ENCODE results near the gene AP4E1.
"Not testable (repeated sequence)": the region's sequence is repeated elsewhere in the genome, so short reads cannot be mapped to it uniquely, and the experiment has no call there.

Gene AP4E1

DNA sequence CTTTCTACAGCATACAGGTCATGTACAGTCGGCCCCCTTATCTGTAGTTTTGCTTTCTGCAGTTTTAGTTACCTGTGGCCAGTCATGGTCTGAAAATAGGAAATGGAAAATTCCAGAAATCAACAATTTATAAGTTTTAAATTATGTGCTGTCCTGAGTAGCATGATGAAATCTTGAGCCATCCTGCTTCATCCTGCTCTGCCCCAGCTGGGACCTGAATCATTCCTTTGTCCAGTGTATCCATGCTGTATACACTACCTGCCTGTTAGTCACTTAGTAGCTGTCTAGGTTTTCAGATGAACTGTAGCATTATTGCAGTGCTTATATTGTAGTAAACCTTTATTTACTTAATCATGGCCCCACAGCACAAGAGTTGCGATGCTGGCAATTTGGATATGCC is 44.8 kb downstream of the AP4E1 start:
- Histone ChIP-seq H3K9me3 (replicated peaks; ENCODE audit: low read length) (no peaks in the 10 kb centered on the region), H3K36me3 (ENCODE audit: insufficient read depth, low read length) (peaks cover 42% of the 10 kb centered on the region), H3K9ac (ENCODE audit: low read depth, low read length) (no peak overlapping the region), H3K4me2 (ENCODE audit: low read length) (no peak overlapping the region), H3K27me3 (ENCODE audit: control insufficient read depth, insufficient read depth, low read length) (no peaks in the 10 kb centered on the region), H3K4me3 (ENCODE audit: low read length) (no peak overlapping the region), H3K4me1 (ENCODE audit: control insufficient read depth, insufficient read depth, low read length) (no peaks in the 10 kb centered on the region)

DNA sequence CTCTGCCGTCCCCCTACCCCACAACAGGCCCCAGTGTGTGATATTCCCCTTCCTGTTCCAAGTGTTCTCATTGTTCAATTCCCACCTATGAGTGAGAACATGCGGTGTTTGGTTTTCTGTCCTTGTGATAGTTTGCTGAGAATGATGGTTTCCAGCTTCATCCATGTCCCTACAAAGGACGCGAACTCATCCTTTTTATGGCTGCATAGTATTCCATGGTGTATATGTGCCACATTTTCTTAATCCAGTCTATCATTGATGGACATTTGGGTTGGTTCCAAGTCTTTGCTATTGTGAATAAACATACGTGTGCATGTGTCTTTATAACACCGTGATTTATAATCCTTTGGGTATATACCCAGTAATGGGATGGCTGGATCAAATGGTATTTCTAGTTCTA is 46.4 kb downstream of the AP4E1 start:
- not testable (repeated sequence) for H3K9me3 ChIP-seq (replicated peaks; ENCODE audit: low read length); H3K4me2 ChIP-seq (ENCODE audit: low read length); H3K4me3 ChIP-seq (ENCODE audit: low read length); H3K9ac ChIP-seq (ENCODE audit: low read depth, low read length); H3K4me1 ChIP-seq (ENCODE audit: control insufficient read depth, insufficient read depth, low read length); H3K27me3 ChIP-seq (ENCODE audit: control insufficient read depth, insufficient read depth, low read length)
- peaks cover 54% of the 10 kb centered on the region for H3K36me3 ChIP-seq (ENCODE audit: insufficient read depth, low read length)

DNA sequence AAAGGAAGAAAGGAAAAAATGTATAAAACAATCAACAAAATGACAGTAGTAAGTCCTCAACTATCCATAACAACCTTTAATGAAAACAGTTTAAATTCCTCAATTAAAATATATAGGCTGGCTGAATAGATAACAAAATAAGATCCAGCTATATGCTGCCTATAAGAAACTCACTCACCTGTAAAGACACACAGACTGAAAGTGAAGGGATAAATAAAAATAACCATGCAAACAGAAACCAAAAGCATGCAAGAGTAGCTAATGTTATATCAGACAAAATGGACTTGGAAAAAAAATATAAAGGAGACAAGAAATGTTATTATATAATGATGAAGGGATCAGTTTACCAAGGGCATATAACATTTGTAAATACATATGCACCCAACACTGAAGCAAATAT is 51.2 kb downstream of the AP4E1 start:
- Histone ChIP-seq H3K4me3 (ENCODE audit: low read length) (no peak overlapping the region), H3K27me3 (ENCODE audit: control insufficient read depth, insufficient read depth, low read length) (no peaks in the 10 kb centered on the region), H3K4me2 (ENCODE audit: low read length) (no peak overlapping the region), H3K9me3 (replicated peaks; ENCODE audit: low read length) (no peaks in the 10 kb centered on the region), H3K4me1 (ENCODE audit: control insufficient read depth, insufficient read depth, low read length) (no peaks in the 10 kb centered on the region), H3K9ac (ENCODE audit: low read depth, low read length) (no peak overlapping the region), H3K36me3 (ENCODE audit: insufficient read depth, low read length) (peaks cover 59% of the 10 kb centered on the region)

DNA sequence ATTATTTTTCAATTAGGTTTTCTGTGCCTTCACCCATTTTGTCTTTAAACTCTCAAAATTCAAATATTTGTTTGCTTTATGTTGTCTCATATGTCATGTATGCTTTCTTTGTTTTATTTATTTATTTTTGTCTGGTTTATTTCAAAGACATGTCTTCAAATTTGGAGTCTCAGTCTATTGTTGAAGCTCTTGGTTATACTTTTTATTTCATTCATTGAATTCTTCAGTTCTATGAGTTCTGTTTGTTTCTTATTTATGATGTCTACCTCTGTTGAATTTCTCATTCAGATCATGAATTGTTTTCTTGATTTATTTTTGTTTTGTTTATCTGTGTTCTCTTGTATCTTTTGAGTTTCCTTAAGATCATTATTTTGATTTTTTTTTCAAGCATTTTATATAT is 55.6 kb downstream of the AP4E1 start:
- Histone ChIP-seq H3K36me3 (ENCODE audit: insufficient read depth, low read length) (peaks cover 50% of the 10 kb centered on the region), H3K9me3 (replicated peaks; ENCODE audit: low read length) (no peaks in the 10 kb centered on the region), H3K9ac (ENCODE audit: low read depth, low read length) (no peak overlapping the region), H3K4me1 (ENCODE audit: control insufficient read depth, insufficient read depth, low read length) (no peaks in the 10 kb centered on the region), H3K4me2 (ENCODE audit: low read length) (no peak overlapping the region), H3K4me3 (ENCODE audit: low read length) (no peak overlapping the region), H3K27me3 (ENCODE audit: control insufficient read depth, insufficient read depth, low read length) (no peaks in the 10 kb centered on the region)

DNA sequence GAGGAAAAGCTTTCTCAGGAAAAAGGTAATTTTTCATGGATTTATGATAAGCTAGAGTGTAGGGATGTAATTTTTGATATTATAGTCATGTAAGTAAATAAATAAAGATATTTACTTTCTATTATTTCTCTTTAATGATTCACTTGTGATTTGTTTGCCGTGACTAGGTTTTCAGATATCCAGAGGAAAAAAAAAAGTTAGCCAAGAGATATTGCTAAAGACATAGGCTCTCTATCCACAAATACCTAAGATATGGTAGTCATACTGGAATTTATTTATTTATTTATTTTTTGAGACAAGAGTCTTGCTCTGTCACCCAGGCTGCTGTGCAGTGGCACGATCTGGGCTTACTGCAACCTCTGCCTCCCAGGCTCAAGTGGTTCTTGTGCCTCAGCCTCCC is 59.9 kb downstream of the AP4E1 start:
- Histone ChIP-seq H3K4me1 (ENCODE audit: control insufficient read depth, insufficient read depth, low read length) (no peaks in the 10 kb centered on the region), H3K9ac (ENCODE audit: low read depth, low read length) (no peak overlapping the region), H3K4me2 (ENCODE audit: low read length) (no peak overlapping the region), H3K4me3 (ENCODE audit: low read length) (no peak overlapping the region), H3K36me3 (ENCODE audit: insufficient read depth, low read length) (peaks cover 44% of the 10 kb centered on the region), H3K9me3 (replicated peaks; ENCODE audit: low read length) (peaks cover 2% of the 10 kb centered on the region), H3K27me3 (ENCODE audit: control insufficient read depth, insufficient read depth, low read length) (no peaks in the 10 kb centered on the region)

DNA sequence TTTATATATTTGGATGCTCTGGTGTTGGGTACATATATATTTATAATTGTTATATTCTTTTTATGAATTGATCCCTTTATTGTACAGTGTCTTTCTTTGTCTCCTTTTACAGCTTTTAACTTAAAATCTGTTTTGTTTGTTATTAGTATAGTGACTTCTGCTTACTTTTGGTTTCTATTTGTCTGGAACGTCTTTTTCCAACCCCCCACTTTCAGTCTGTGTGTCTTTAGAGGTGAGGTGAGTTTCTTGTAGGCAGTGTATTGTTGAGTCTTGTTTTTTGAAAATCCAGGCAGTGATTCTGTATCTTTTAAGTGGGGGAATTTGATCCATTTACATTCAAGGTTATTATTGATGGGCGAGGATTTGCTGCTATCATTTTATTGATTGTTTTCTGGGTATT is 62.0 kb downstream of the AP4E1 start:
- peaks cover 2% of the 10 kb centered on the region for H3K9me3 ChIP-seq (replicated peaks; ENCODE audit: low read length)
- H3K4me3 ChIP-seq (ENCODE audit: low read length): no peak overlapping the region
- no peaks in the 10 kb centered on the region for H3K4me1 ChIP-seq (ENCODE audit: control insufficient read depth, insufficient read depth, low read length)

DNA sequence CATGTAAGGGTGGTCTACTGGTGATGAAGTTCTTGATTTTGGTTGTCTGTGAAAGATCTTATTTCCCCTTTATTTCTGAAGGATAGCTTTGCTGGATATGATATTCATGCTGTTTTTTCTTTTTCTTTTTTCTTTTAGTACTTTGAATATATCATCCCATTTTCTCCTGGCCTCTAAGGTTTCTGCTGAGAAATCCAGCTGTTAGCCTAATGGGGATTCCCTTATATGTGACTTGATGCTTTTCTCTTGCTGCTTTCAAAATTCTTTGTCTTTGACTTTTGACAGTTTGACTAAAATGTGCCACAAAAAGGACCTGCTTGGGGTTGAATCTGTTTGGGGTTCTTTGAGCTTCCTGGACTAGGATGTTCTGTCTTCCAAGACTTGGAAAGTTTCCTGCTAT is 62.6 kb downstream of the AP4E1 start:
- H3K4me3 ChIP-seq (ENCODE audit: low read length): no peak overlapping the region
- no peak overlapping the region for H3K4me2 ChIP-seq (ENCODE audit: low read length)
- no peak overlapping the region for H3K9ac ChIP-seq (ENCODE audit: low read depth, low read length)
- peaks cover 2% of the 10 kb centered on the region for H3K9me3 ChIP-seq (replicated peaks; ENCODE audit: low read length)
- no peaks in the 10 kb centered on the region for H3K4me1 ChIP-seq (ENCODE audit: control insufficient read depth, insufficient read depth, low read length)
- no peaks in the 10 kb centered on the region for H3K27me3 ChIP-seq (ENCODE audit: control insufficient read depth, insufficient read depth, low read length)
- H3K36me3 ChIP-seq (ENCODE audit: insufficient read depth, low read length): peaks cover 47% of the 10 kb centered on the region

More for the DNA sequence above, 62.0 kb downstream of the AP4E1 start:
- Histone ChIP-seq H3K9ac (ENCODE audit: low read depth, low read length) (no peak overlapping the region), H3K4me2 (ENCODE audit: low read length) (no peak overlapping the region), H3K36me3 (ENCODE audit: insufficient read depth, low read length) (peaks cover 47% of the 10 kb centered on the region), H3K27me3 (ENCODE audit: control insufficient read depth, insufficient read depth, low read length) (no peaks in the 10 kb centered on the region)

DNA sequence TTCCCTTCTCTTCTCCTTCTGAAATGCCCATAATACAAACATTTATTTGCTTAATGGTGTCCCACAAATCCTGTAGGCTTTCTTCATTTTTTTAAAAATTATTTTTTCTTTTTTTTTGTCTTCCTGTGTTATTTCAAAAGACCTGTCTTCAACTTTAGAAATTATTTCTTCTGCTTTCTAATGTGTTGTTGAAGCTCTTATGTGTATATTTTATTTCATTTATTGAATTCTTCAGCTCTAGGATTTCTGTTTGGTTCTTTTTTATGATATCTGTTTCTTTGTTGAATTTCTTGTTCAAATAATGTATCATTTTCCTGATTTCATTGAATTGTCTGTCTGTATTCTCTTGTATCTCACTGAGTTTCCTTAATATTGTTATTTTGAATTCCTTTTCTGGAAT is 63.1 kb downstream of the AP4E1 start:
- Histone ChIP-seq H3K27me3 (ENCODE audit: control insufficient read depth, insufficient read depth, low read length) (no peaks in the 10 kb centered on the region), H3K4me3 (ENCODE audit: low read length) (no peak overlapping the region), H3K9ac (ENCODE audit: low read depth, low read length) (no peak overlapping the region), H3K9me3 (replicated peaks; ENCODE audit: low read length) (peaks cover 2% of the 10 kb centered on the region), H3K4me1 (ENCODE audit: control insufficient read depth, insufficient read depth, low read length) (no peaks in the 10 kb centered on the region), H3K4me2 (ENCODE audit: low read length) (no peak overlapping the region), H3K36me3 (ENCODE audit: insufficient read depth, low read length) (peaks cover 47% of the 10 kb centered on the region)

DNA sequence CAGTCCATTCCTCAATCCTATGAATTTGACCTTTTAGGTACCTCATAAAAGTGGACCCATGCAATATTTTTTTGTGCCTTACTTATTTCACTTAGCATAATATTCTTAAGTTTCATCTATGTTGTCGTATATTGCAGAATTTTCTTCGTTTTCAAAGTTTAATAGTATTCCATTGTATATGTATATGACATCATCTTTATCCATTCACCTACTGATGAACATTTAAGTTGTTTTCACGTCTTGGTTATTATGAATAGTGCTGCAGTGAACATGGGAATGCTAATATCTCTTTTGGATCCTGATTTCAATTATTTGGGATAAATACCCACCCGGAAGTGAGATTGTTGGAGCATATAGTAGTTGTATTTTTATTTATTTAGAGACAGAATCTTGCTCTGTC is 65.1 kb downstream of the AP4E1 start:
- Histone ChIP-seq H3K9me3 (replicated peaks; ENCODE audit: low read length) (peaks cover 2% of the 10 kb centered on the region), H3K9ac (ENCODE audit: low read depth, low read length) (no peak overlapping the region), H3K4me1 (ENCODE audit: control insufficient read depth, insufficient read depth, low read length) (no peaks in the 10 kb centered on the region), H3K27me3 (ENCODE audit: control insufficient read depth, insufficient read depth, low read length) (no peaks in the 10 kb centered on the region), H3K36me3 (ENCODE audit: insufficient read depth, low read length) (peaks cover 45% of the 10 kb centered on the region), H3K4me2 (ENCODE audit: low read length) (no peak overlapping the region), H3K4me3 (ENCODE audit: low read length) (no peak overlapping the region)

DNA sequence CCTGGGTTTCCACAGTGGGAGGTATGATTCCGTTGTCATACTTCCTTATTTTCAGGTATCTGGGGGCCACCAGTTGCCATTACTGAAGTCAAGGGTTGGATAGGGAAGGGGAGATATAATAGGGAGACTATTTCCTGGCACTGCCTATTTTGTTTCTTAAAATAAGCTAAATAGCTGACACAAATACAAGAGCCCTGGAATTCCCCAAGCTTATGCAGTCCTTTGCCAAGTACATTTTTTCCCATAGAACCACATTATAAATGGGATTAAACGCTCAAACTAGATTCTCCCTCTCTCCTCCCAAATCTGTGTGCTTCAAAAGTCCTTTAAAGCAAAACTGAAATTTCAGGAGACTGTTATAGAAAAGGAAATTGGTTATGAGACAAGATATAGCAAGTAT is 68.7 kb downstream of the AP4E1 start:
- Histone ChIP-seq H3K27me3 (ENCODE audit: control insufficient read depth, insufficient read depth, low read length) (no peaks in the 10 kb centered on the region), H3K9ac (ENCODE audit: low read depth, low read length) (no peak overlapping the region), H3K9me3 (replicated peaks; ENCODE audit: low read length) (no peaks in the 10 kb centered on the region), H3K4me1 (ENCODE audit: control insufficient read depth, insufficient read depth, low read length) (no peaks in the 10 kb centered on the region), H3K4me2 (ENCODE audit: low read length) (no peak overlapping the region), H3K36me3 (ENCODE audit: insufficient read depth, low read length) (peaks cover 35% of the 10 kb centered on the region), H3K4me3 (ENCODE audit: low read length) (no peak overlapping the region)

DNA sequence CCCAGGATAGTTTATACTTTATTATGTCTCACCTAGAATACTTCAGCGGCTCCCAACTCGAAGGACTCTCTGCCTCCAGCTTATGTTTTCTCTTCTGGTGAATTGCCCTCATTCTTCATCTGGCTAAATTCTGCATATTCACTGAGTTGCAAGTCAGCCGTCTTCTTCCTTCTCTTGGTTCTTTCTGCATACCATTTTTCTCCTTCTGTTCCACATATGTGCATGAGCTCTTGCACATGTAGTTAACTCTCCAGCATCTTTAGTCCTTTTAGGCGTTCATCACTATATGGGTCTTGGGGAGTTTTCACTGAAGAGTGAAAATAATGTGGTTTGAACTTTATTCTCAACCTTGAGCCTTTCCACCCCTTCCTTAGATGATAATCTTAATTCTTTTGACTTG is 70.1 kb downstream of the AP4E1 start:
- Histone ChIP-seq H3K4me2 (ENCODE audit: low read length) (no peak overlapping the region), H3K36me3 (ENCODE audit: insufficient read depth, low read length) (peaks cover 30% of the 10 kb centered on the region), H3K4me3 (ENCODE audit: low read length) (no peak overlapping the region), H3K27me3 (ENCODE audit: control insufficient read depth, insufficient read depth, low read length) (no peaks in the 10 kb centered on the region), H3K9me3 (replicated peaks; ENCODE audit: low read length) (no peaks in the 10 kb centered on the region), H3K4me1 (ENCODE audit: control insufficient read depth, insufficient read depth, low read length) (no peaks in the 10 kb centered on the region), H3K9ac (ENCODE audit: low read depth, low read length) (no peak overlapping the region)

DNA sequence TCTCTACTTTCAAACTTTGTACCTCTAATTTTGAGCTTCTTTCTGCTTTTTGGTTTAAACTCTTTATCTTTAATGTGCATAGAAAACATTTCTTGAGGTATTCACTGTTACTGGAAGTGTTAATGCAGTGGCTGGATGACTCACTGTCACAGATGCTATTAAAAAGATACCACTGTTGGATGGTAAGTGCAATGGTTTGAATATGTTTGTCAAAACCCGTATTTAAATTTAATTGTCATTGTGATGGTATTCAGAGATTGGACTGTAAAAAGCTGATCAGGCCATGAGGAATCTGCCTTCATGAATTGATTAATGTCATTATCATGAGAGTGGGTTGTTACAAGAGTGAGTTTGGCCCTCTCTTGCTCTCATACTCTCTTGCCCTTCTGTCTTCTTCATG is 70.6 kb downstream of the AP4E1 start:
- H3K36me3 ChIP-seq (ENCODE audit: insufficient read depth, low read length): peaks cover 29% of the 10 kb centered on the region

More for the DNA sequence above, 70.6 kb downstream of the AP4E1 start:
- H3K4me1 ChIP-seq (ENCODE audit: control insufficient read depth, insufficient read depth, low read length): no peaks in the 10 kb centered on the region
- no peak overlapping the region for H3K9ac ChIP-seq (ENCODE audit: low read depth, low read length)
- no peak overlapping the region for H3K4me3 ChIP-seq (ENCODE audit: low read length)
- no peaks in the 10 kb centered on the region for H3K9me3 ChIP-seq (replicated peaks; ENCODE audit: low read length)
- H3K27me3 ChIP-seq (ENCODE audit: control insufficient read depth, insufficient read depth, low read length): no peaks in the 10 kb centered on the region
- H3K4me2 ChIP-seq (ENCODE audit: low read length): no peak overlapping the region
